Mesothelial cell of epicardium (in vitro differentiated cells): ENCODE data around the gene EMP2. TPM values are rescaled to one million over a fixed set of nuclear protein-coding genes. Genes with fewer than 3 reads are reported as not detected.

Source experiments
- DNase-seq, 2 experiments: peaks; one replicate each; pipeline ENCODE4 v3.0.0; 2021; ENCODE audit warnings: low spot score in 2 of 2; ENCODE audit not compliant: unreplicated experiment in 2 of 2
- H3K27ac Mint-ChIP-seq: 2 replicates; pipeline ENCODE4 v1.8.0; 2021; ENCODE audit warnings: mixed read lengths
- H3K27me3 Mint-ChIP-seq: 2 replicates; pipeline ENCODE4 v1.8.0; 2021; ENCODE audit warnings: low read depth, mixed read lengths
- H3K36me3 Mint-ChIP-seq: 2 replicates; pipeline ENCODE4 v1.8.0; 2021; ENCODE audit warnings: mixed read lengths
- H3K4me1 Mint-ChIP-seq: 2 replicates; pipeline ENCODE4 v1.8.0; 2021; ENCODE audit warnings: mixed read lengths
- H3K4me3 Mint-ChIP-seq: 2 replicates; pipeline ENCODE4 v1.8.0; 2021; ENCODE audit warnings: mild to moderate bottlenecking, moderate library complexity, mixed read lengths
- H3K9me3 Mint-ChIP-seq: 2 replicates; pipeline ENCODE4 v1.8.0; 2021; ENCODE audit warnings: mixed read lengths
- total RNA-seq: library from RNA; stranded (reverse); gene quantifications from 3 replicates; pipeline ENCODE4 v1.2.1, GENCODE V29; 2021
- TF ChIP-seq, protein P1 (sequence below): fragments of 200-600 bp; sonication (generic); IDR thresholded peaks from one replicate; pipeline ENCODE4 v1.5.0; 2021; ENCODE audit warnings: antibody characterized with exemption; ENCODE audit not compliant: unreplicated experiment

The EMP2 gene
- total RNA-seq, 1 donor from 2014 or later: 53.8 TPM

DNA sequence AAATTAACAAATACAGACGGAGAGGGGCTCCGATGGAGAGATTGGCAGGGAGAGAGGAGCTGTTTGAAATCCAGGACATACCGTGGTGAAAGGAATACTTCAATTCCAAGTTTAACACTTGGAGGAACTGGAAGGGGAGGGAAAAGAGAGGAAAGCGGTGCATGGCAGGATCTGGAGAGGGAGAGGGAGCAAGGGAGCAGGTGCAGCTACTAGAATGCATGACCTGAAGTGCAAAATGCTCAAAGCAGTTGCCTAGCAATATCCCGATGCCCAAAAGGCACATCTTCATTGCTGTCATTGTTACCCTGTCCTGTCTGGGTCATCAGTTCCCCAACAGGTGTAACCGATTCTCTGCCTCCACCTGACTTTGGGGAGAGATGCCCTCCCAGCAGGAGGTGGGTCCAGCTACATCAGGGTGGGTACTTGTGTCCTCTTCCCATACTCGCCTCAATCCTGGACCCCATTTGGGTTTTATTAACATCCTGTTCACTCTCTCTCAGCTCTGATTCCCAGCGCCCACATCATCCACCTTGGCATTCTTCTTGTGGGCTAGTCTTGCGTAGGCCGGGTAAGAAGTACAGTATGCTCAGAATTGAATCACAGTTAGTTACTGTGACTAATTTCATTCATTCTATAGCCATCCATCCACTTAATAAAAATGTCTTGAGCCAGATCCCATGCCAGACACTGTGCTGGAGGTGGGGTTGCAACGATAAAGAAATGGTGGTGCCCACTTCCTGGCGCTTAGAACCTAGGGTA lies 37.4 kb upstream of the EMP2 start:
- Mint-ChIP-seq H3K27me3 (peaks cover 5% of the 10 kb centered on the region), H3K36me3 (no peaks in the 10 kb centered on the region), H3K4me3 (no peak overlapping the region), H3K9me3 (no peaks in the 10 kb centered on the region), H3K27ac (peak overlapping the region; percentile 84), H3K4me1 (peaks cover 55% of the 10 kb centered on the region)
- no peak for DNase-seq
- TF ChIP-seq, protein P1, sequence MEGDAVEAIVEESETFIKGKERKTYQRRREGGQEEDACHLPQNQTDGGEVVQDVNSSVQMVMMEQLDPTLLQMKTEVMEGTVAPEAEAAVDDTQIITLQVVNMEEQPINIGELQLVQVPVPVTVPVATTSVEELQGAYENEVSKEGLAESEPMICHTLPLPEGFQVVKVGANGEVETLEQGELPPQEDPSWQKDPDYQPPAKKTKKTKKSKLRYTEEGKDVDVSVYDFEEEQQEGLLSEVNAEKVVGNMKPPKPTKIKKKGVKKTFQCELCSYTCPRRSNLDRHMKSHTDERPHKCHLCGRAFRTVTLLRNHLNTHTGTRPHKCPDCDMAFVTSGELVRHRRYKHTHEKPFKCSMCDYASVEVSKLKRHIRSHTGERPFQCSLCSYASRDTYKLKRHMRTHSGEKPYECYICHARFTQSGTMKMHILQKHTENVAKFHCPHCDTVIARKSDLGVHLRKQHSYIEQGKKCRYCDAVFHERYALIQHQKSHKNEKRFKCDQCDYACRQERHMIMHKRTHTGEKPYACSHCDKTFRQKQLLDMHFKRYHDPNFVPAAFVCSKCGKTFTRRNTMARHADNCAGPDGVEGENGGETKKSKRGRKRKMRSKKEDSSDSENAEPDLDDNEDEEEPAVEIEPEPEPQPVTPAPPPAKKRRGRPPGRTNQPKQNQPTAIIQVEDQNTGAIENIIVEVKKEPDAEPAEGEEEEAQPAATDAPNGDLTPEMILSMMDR: no peak

DNA sequence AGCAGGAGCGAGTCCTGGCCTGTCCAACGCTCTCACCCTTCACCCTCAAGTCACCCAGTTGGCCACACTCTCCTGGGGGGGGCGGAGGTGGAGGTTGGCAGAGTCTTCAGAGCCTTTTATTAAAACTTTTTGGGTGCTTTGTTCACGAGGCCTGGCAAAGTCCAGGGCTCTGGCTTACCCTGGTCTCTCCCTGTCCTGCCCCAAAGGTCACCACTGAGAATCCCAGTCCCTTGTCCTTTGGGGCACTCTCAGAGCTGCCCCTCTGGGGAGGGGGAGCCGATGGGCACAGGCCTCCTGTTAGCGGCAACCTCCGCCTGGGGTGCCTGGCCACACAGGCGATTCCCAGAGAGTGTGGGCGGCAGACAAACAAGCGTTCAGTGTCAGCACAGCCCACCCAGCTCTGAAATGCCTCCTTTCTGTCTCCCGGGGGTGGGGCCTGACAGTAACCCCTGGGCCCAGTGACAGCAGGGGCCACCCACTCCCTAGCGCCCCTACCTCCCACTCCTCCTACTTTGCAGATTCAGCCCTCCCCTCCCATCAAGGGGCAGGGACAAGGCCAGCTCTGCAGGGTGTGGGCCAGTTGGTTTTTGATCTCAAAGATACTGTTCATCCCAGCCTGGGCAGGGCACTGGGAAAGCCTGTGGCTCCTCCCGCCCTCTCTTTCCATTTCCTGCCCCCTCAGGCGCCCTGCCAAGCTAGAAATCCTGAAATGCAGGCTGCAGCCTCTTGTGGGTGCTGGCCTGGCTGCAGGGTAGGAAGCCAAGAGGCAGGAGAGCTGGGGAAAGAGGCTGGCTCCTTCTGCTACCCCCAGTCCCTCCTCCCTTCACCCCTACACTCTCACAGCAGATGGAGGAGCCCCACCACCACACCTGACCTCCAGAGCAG lies 36.6 kb upstream of the EMP2 start:
- Mint-ChIP-seq H3K4me3 (peak overlapping the region; percentile 24), H3K4me1 (peaks cover 50% of the 10 kb centered on the region), H3K36me3 (no peaks in the 10 kb centered on the region), H3K9me3 (no peaks in the 10 kb centered on the region), H3K27me3 (peaks cover 5% of the 10 kb centered on the region), H3K27ac (peak overlapping the region; percentile 84)
- TF ChIP-seq, protein P1: no peak
- peak in 1 of 2 experiments; percentile 62 for DNase-seq

DNA sequence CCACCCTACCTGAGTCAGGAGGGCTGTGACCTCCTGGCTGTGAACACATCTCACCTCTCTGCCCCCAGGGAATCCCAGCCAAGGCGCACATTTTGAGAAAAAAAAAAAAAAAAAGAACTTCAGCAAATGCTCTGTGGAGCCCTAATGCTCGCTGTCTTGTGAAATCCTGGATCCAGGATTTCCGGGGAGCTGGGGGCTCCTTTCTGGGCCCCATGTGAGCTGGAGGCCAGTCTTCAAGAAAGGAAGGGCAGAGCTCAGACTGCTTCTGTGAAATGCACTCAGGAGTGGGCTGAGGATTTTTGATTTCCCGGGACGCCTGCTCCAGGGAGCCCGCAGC lies 36.0 kb upstream of the EMP2 start:
- Mint-ChIP-seq H3K4me1 (peaks cover 47% of the 10 kb centered on the region), H3K27me3 (peaks cover 5% of the 10 kb centered on the region), H3K27ac (peak overlapping the region; percentile 43)

DNA sequence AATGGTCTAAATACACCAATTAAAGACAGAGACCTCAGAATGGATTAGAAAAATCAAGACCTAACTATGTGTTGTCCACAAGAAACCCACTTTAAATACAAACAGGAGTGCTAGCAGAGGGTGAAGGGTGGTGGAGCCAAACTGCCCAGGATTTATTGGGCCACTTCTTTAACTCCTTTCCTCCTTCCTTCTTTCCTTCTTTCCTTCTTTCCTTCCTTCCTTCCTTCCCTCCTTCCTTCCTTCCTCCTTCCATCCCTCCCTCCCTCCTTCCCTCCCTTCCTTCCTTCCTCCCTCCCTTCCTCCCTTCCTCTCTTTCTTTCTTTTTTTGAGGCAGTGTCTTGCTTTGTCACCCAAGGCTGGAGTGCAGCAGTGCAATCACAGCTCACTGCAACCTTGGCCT lies 34.3 kb upstream of the EMP2 start:
- Mint-ChIP-seq H3K36me3 (no peaks in the 10 kb centered on the region), H3K9me3 (no peaks in the 10 kb centered on the region), H3K27ac (no peak overlapping the region), H3K4me3 (no peak overlapping the region), H3K27me3 (peaks cover 3% of the 10 kb centered on the region), H3K4me1 (peaks cover 42% of the 10 kb centered on the region)
- TF ChIP-seq, protein P1: no peak
- DNase-seq: no peak

More for the DNA sequence above, 36.0 kb upstream of the EMP2 start:
- Mint-ChIP-seq H3K9me3 (no peaks in the 10 kb centered on the region), H3K4me3 (no peak overlapping the region), H3K36me3 (no peaks in the 10 kb centered on the region)
- TF ChIP-seq, protein P1: no peak
- DNase-seq: no peak

DNA sequence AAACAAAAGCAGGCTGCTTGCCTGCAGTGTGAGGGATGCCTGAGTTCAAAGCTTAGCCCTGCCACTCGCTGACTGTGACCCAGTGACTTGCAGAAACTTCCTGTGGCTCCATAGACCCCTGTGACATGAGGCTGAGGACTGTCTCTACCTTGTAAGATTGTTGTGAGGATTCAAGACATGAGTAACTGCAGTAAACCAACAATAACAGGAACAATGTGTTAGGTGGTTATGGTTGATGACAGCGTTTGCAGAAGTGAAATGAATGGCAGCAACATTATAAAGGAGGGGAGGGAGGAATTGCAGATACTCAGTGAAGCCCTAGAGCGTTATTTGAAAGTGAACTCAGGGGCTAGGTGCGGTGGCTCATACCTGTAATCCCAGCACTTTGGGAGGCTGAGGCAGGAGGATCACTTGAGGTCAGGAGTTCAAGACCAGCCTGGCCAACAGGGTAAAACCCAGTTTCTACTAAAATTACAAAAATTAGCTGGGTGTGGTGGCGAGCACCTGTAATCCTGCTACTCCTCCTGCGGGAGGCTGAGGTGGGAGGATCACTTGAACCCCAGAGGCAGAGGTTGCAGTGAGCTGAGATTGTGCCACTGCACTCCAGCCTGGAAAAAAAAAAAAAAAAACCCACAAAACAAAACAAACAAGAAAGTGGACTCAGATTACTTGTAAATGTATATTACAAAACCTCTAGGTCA lies 33.5 kb upstream of the EMP2 start:
- TF ChIP-seq, protein P1: no peak
- Mint-ChIP-seq H3K27ac (no peak overlapping the region), H3K9me3 (no peaks in the 10 kb centered on the region), H3K4me1 (peaks cover 35% of the 10 kb centered on the region), H3K36me3 (no peaks in the 10 kb centered on the region), H3K4me3 (no peak overlapping the region), H3K27me3 (no peaks in the 10 kb centered on the region)
- no peak for DNase-seq
